IMR-90 (cell line): ENCODE measurements around the gene TTF2.

Source experiments
- CTCF ChIP-seq: conservative IDR thresholded peaks from 2 replicates; pipeline ENCODE4 v1.5.1; 2012; ENCODE audit warnings: mild to moderate bottlenecking, low read depth, low read length, improper control_type of control experiment
- FOS ChIP-seq: fragments of 150-350 bp; IDR thresholded peaks from 2 replicates; pipeline ENCODE4 v1.6.1; 2016; ENCODE audit warnings: low read depth, low read length
- MXI1 ChIP-seq: IDR thresholded peaks from 2 replicates; pipeline ENCODE4 v1.6.1; 2012; ENCODE audit warnings: low read depth, mild to moderate bottlenecking, low read length, moderate library complexity, borderline replicate concordance
- POLR2A ChIP-seq: IDR thresholded peaks from 2 replicates; pipeline ENCODE4 v1.6.1; 2012; ENCODE audit warnings: mild to moderate bottlenecking, low read depth, low read length
- RAD21 ChIP-seq: IDR thresholded peaks from 2 replicates; pipeline ENCODE4 v1.6.1; 2012; ENCODE audit warnings: low read length, improper control_type of control experiment
- SMC3 ChIP-seq: fragments of 150-350 bp; IDR thresholded peaks from 2 replicates; pipeline ENCODE4 v1.6.1; 2016; ENCODE audit warnings: low read depth, mild to moderate bottlenecking, antibody characterized with exemption, low read length, moderate library complexity

- TF ChIP-seq CTCF (no peak), MXI1 (no peak), FOS (no peak), RAD21 (no peak), POLR2A (no peak), SMC3 (no peak)
These were observed 13.3 kb upstream of the TTF2 start for GRCh38 chr1:117046781-117047180.
